Thoracic aorta (tissue), 2 donors: ENCODE results near the gene SLC35F3. TPM values are rescaled to one million over a fixed set of nuclear protein-coding genes. Genes with fewer than 3 reads are reported as not detected.

Experiments
- ATAC-seq: fragments of 150-250 bp; one replicate; pipeline ENCODE4 v1.8.0; 2017; ENCODE audit warnings: low read depth; ENCODE audit not compliant: insufficient number of reproducible peaks, low FRiP score
- DNase-seq: peaks from one replicate; pipeline ENCODE4 v3.0.0-alpha.2; 2020; ENCODE audit warnings: low spot score
- H3K27ac ChIP-seq, 2 donors: fragments of 200-600 bp; sonication (generic); 1 replicate in 1 of 2; 2 replicates in 1 of 2; pipeline ENCODE4 v1.5.1; 2016; ENCODE audit warnings: mild to moderate bottlenecking in 2 of 2, moderate library complexity in 2 of 2
- H3K27me3 ChIP-seq: fragments of 200-600 bp; sonication (generic); replicated peaks from 2 replicates; pipeline ENCODE4 v1.6.0; 2016; ENCODE audit warnings: mild to moderate bottlenecking; ENCODE audit not compliant: insufficient read depth
- H3K36me3 ChIP-seq: fragments of 200-600 bp; sonication (generic); one replicate; pipeline ENCODE4 v1.5.1; 2016
- H3K4me1 ChIP-seq, 2 donors: fragments of 200-600 bp; sonication (generic); 1 replicate in 1 of 2; 2 replicates in 1 of 2; pipeline versions ENCODE4 v1.5.1 to v1.6.0; 2016; ENCODE audit warnings: low read depth in 2 of 2, mild to moderate bottlenecking in 1 of 2; ENCODE audit not compliant: control insufficient read depth in 1 of 2
- H3K4me3 ChIP-seq: fragments of 200-600 bp; sonication (generic); 2 replicates; pipeline ENCODE4 v1.5.1; 2016; ENCODE audit warnings: mild to moderate bottlenecking
- H3K9me3 ChIP-seq: fragments of 200-600 bp; sonication (generic); 2 replicates; pipeline ENCODE4 v1.5.1; 2016
- total RNA-seq, 2 donors: library from RNA; depleted of rRNA; stranded (reverse); fragments of >200 nt; gene quantifications; one replicate each; pipeline versions ENCODE4 v1.1.0 to v1.2.3, GENCODE V29; 2016
- TF ChIP-seq, protein P1 (sequence below): fragments of 200-600 bp; sonication (generic); IDR thresholded peaks from one replicate; pipeline ENCODE4 v1.5.1; 2019; ENCODE audit warnings: antibody characterized with exemption

The SLC35F3 gene
- total RNA-seq, 2 donors from 2014 or later: not detected

DNA sequence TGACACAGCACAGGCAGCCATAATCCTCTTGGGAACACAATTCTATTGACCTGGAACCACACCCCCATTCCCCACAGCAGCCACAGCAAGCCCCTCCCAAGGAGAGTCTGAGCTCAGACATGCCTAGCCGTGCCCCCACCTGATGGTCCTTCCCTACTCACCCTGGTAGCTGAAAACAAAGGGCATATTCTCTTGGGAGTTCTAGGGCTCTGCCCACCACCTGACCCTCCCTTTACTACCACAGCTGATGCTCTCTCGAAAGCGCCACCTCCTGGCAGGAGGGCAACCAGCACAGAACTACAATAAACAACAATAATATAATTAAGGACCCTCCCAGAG is 283.9 kb downstream of the SLC35F3 start:
- TF ChIP-seq, protein P1, sequence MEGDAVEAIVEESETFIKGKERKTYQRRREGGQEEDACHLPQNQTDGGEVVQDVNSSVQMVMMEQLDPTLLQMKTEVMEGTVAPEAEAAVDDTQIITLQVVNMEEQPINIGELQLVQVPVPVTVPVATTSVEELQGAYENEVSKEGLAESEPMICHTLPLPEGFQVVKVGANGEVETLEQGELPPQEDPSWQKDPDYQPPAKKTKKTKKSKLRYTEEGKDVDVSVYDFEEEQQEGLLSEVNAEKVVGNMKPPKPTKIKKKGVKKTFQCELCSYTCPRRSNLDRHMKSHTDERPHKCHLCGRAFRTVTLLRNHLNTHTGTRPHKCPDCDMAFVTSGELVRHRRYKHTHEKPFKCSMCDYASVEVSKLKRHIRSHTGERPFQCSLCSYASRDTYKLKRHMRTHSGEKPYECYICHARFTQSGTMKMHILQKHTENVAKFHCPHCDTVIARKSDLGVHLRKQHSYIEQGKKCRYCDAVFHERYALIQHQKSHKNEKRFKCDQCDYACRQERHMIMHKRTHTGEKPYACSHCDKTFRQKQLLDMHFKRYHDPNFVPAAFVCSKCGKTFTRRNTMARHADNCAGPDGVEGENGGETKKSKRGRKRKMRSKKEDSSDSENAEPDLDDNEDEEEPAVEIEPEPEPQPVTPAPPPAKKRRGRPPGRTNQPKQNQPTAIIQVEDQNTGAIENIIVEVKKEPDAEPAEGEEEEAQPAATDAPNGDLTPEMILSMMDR: no peak
- Histone ChIP-seq H3K27ac (no peak overlapping the region), H3K4me3 (no peak overlapping the region), H3K36me3 (no peaks in the 10 kb centered on the region), H3K27me3 (no peaks in the 10 kb centered on the region), H3K9me3 (peaks cover 2% of the 10 kb centered on the region), H3K4me1 (no peaks in the 10 kb centered on the region)
- DNase-seq: no peak
- no peak for ATAC-seq

DNA sequence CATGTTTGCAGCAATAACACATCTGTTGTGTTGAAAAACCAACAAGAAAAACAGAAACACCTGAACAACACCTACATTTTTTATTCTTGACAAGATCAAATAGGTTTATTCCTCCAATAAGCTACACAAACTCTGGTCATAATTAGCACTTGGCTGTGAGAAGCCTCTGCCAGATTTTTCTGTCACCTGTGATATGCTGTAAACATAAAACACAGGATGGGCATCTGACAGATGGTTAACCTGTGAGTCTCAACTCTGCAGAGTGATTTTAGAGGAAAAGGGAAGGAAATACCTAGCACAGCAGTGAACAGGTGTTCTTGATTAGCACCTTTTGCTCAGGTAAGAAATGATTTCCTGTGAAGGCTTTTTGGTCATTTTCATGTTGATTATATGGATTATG is 293.4 kb downstream of the SLC35F3 start:
- no peaks in the 10 kb centered on the region for H3K27me3 ChIP-seq
- DNase-seq (no peak), ATAC-seq (no peak)
- no peak overlapping the region for H3K4me3 ChIP-seq
- H3K4me1 ChIP-seq: no peaks in the 10 kb centered on the region
- no peaks in the 10 kb centered on the region for H3K36me3 ChIP-seq
- H3K9me3 ChIP-seq: no peaks in the 10 kb centered on the region
- TF ChIP-seq, protein P1: no peak
- no peak overlapping the region for H3K27ac ChIP-seq

DNA sequence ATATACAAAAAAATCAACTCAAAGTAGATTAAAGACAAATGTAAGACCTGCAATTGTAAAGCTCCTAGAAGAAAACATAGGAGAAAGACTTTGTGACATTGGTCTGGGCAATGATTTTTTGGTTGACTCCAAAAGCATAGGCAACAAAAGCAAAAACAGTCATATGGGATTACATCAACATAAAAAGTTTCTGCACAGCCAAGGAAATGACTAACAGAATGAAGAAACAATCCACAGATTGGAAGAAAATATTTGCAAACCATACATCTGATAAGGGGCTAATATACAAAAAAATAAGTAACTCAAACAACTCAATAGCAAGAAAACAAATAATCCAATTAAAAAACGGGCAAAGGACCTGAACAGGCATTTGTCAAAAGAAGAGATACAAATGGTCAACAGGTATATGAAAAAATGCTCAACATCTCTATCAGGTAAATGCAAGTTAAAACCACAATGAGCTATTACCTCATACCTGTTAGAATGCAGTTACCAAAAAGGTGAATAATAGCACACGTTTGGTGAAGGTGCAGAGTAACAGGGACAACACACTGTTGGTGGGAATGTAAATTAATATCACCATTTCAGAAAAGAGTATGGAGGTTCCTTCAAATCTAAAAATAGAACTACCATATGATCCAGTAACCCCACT is 295.1 kb downstream of the SLC35F3 start:
- no peaks in the 10 kb centered on the region for H3K36me3 ChIP-seq
- H3K27ac ChIP-seq: no peak overlapping the region
- ATAC-seq: no peak
- H3K4me3 ChIP-seq: no peak overlapping the region
- H3K9me3 ChIP-seq: no peaks in the 10 kb centered on the region
- no peak for DNase-seq
- H3K27me3 ChIP-seq: no peaks in the 10 kb centered on the region
- TF ChIP-seq, protein P1: no peak
- H3K4me1 ChIP-seq: no peaks in the 10 kb centered on the region

DNA sequence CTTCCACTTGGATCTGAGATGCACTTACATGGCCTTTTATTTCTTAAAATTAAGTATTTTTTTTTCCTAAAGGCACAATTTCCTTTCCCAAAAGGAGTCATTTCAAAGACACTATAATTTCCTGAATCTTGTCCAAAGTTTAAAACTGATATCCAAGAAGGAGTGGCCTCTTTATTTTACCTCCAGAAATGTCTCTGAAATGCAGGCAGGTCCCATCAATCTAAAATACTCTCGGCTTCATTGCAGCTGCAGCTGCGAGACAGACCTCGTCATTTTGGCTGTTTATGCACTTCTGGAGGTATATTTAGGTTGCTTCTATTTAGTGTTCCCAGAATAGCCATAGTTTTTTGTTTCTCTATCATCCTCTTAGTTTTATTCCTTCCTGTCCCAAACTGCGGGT is 296.1 kb downstream of the SLC35F3 start:
- H3K4me1 ChIP-seq: no peaks in the 10 kb centered on the region
- no peaks in the 10 kb centered on the region for H3K36me3 ChIP-seq
- TF ChIP-seq, protein P1: no peak
- H3K27ac ChIP-seq: no peak overlapping the region
- DNase-seq (no peak), ATAC-seq (no peak)
- no peaks in the 10 kb centered on the region for H3K27me3 ChIP-seq
- H3K4me3 ChIP-seq: no peak overlapping the region
- H3K9me3 ChIP-seq: no peaks in the 10 kb centered on the region

DNA sequence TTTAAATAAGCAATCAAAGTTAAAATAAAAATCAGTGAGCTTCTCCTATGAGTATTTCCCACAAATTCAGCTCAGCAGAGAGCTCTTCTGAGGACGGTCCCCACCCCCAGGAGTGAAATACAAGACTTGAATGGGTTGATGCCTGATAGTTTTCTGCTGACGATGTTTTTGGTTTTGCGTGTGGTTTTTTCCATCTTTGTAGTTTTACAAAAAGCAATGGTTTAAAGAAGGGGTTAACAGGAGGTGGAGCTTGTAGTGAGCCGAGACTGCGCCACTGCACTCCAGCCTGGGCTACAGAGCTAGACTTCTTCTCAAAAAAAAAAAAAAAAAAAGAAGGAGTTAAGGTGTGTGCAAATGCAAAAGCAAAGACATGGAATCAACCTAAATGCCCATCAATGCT is 297.1 kb downstream of the SLC35F3 start:
- Histone ChIP-seq H3K4me3 (no peak overlapping the region), H3K27ac (no peak overlapping the region), H3K4me1 (no peaks in the 10 kb centered on the region), H3K36me3 (no peaks in the 10 kb centered on the region), H3K27me3 (no peaks in the 10 kb centered on the region), H3K9me3 (no peaks in the 10 kb centered on the region)
- ATAC-seq (no peak), DNase-seq (no peak)
- TF ChIP-seq, protein P1: no peak
